ENCODE data around the gene AMDHD1. TPM values are rescaled to one million over a fixed set of nuclear protein-coding genes. Genes with fewer than 3 reads are reported as not detected.
A peak's percentile ranks its signal among the peaks of the same experiment; 100 is the strongest.
"Not testable (repeated sequence)": the region's sequence is repeated elsewhere in the genome, so short reads cannot be mapped to it uniquely, and the experiment has no call there.

AMDHD1 gene
- total RNA-seq, 2 donors from 2014 or later: 0.46 to 0.71 TPM

DNA sequence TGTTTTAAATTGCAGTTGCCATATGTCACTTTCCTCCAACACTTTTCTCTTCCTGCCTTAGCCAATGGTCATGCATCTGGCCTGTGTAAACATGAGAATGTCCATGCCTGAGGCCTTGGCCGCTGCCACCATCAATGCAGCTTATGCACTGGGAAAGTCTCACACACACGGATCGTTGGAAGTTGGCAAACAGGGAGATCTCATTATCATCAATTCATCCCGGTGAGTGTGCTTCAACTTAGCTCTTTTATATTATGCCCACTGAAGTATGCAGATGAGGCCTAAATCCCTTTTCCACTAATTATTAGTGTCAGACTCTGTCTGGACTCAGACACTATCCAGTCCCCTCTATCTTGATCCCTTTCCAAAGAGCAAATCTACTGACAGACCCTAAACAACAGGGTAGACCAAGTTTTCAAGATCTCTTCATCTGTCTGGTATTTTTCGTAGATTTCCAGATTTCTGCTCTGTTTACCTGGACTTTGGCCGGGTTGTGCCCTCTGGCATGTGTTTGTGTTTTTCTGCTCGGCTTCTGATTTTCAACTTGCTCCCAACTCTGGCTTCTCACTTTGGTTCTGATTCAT is 23.2 kb downstream of the AMDHD1 start:
- TF ChIP-seq CTCF (conservative IDR thresholded peaks at IDR 0.05): no peak
- no peaks in the 10 kb centered on the region for H3K36me3 Mint-ChIP-seq (ENCODE audit: low read depth)
- H3K9me3 Mint-ChIP-seq: peaks cover 8% of the 10 kb centered on the region
- no peak overlapping the region for H3K4me3 Mint-ChIP-seq
- Histone ChIP-seq H3K27me3 (ENCODE audit: control insufficient read depth, insufficient read depth, low read length, poor library complexity, severe bottlenecking) (peaks cover 4% of the 10 kb centered on the region), H3K4me3 (ENCODE audit: low read length) (no peak overlapping the region), H3K9me3 (ENCODE audit: control insufficient read depth, low read length) (no peaks in the 10 kb centered on the region), H3K27ac (ENCODE audit: low read depth, low read length) (no peak overlapping the region), H3K9ac (ENCODE audit: extremely low read depth, low read length, poor library complexity, severe bottlenecking) (no peak overlapping the region), H3K36me3 (ENCODE audit: control insufficient read depth, insufficient read depth, low read length) (no peaks in the 10 kb centered on the region), H3K4me1 (ENCODE audit: control insufficient read depth, insufficient read depth, low read length) (no peaks in the 10 kb centered on the region)
- H3K27me3 Mint-ChIP-seq (ENCODE audit: insufficient read depth): peaks cover 2% of the 10 kb centered on the region
- no peak overlapping the region for H3K27ac Mint-ChIP-seq
- peaks cover 10% of the 10 kb centered on the region for H3K4me1 Mint-ChIP-seq
- WGBS, 2 experiments (ENCODE audit: insufficient coverage in 1 of 2, insufficient read length in 1 of 2): 92 to 96% methylated on average over 7 of the region's 7 CpGs
- DNase-seq: no peak

DNA sequence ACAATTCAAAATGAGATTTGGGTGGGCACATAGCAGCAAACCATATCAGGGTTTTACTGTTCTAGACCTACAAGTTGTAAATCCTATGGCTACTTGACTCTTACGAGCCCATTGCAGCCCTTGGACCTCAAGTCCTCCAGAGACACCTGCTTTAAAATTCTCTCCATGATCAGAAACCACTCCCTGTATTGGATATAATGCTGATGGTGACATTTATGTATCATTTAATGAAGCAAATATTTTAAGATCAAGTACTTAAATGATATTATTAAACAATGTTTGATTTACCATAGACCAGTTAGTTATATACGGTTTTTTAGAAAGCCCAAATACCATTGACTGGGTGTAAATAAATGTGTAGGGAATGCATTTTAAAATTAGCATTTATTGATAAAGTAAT is 24.2 kb downstream of the AMDHD1 start:
- Mint-ChIP-seq H3K9me3 (peaks cover 8% of the 10 kb centered on the region), H3K4me3 (no peak overlapping the region), H3K27ac (no peak overlapping the region), H3K36me3 (ENCODE audit: low read depth) (no peaks in the 10 kb centered on the region), H3K4me1 (peaks cover 10% of the 10 kb centered on the region), H3K27me3 (ENCODE audit: insufficient read depth) (no peaks in the 10 kb centered on the region)
- 84 to 100% methylated on average over 1 of the region's 2 CpGs for WGBS, 2 experiments (ENCODE audit: insufficient coverage in 1 of 2, insufficient read length in 1 of 2)
- Histone ChIP-seq H3K9ac (ENCODE audit: extremely low read depth, low read length, poor library complexity, severe bottlenecking) (no peak overlapping the region), H3K4me3 (ENCODE audit: low read length) (no peak overlapping the region), H3K4me1 (ENCODE audit: control insufficient read depth, insufficient read depth, low read length) (no peaks in the 10 kb centered on the region), H3K27me3 (ENCODE audit: control insufficient read depth, insufficient read depth, low read length, poor library complexity, severe bottlenecking) (no peaks in the 10 kb centered on the region), H3K36me3 (ENCODE audit: control insufficient read depth, insufficient read depth, low read length) (no peaks in the 10 kb centered on the region), H3K27ac (ENCODE audit: low read depth, low read length) (no peak overlapping the region), H3K9me3 (ENCODE audit: control insufficient read depth, low read length) (no peaks in the 10 kb centered on the region)
- no peak for DNase-seq
- TF ChIP-seq CTCF (conservative IDR thresholded peaks at IDR 0.05): no peak

DNA sequence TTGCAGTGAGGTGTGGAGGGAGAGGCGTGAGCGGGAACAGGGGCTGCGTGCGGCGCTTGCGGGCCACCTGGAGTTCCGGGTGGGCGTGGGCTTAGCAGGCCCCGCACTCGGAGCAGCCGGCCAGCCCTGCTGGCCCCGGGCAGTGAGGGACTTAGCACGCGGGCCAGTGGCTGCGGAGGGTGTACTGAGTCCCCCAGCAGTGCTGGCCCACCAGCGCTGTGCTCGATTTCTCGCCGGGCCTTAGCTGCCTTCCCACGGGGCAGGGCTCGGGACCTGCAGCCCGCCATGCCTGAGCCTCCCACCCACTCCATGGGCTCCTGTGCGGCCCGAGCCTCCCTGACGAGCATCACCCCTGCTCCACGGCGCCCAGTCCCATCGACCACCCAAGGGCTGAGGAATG is 26.0 kb downstream of the AMDHD1 start:
- not testable (repeated sequence) for H3K4me1 ChIP-seq (ENCODE audit: control insufficient read depth, insufficient read depth, low read length); H3K4me3 Mint-ChIP-seq; H3K9me3 Mint-ChIP-seq; H3K9me3 ChIP-seq (ENCODE audit: control insufficient read depth, low read length); H3K9ac ChIP-seq (ENCODE audit: extremely low read depth, low read length, poor library complexity, severe bottlenecking); H3K4me3 ChIP-seq (ENCODE audit: low read length); H3K27me3 ChIP-seq (ENCODE audit: control insufficient read depth, insufficient read depth, low read length, poor library complexity, severe bottlenecking); H3K27me3 Mint-ChIP-seq (ENCODE audit: insufficient read depth); H3K27ac Mint-ChIP-seq; H3K27ac ChIP-seq (ENCODE audit: low read depth, low read length); H3K36me3 ChIP-seq (ENCODE audit: control insufficient read depth, insufficient read depth, low read length); H3K36me3 Mint-ChIP-seq (ENCODE audit: low read depth)
- WGBS, 2 experiments (ENCODE audit: insufficient coverage in 1 of 2, insufficient read length in 1 of 2): 97% methylated on average over 25 of the region's 28 CpGs; no CpG with 5 or more reads in 1 of the 2 experiments
- peaks cover 13% of the 10 kb centered on the region for H3K4me1 Mint-ChIP-seq
- peak; percentile 44 for DNase-seq

GRCh38 chr12:95970905-95971304 is 27.8 kb downstream of the AMDHD1 start:
- no peak for TF ChIP-seq CTCF (conservative IDR thresholded peaks at IDR 0.05)
- no peak overlapping the region for H3K4me3 Mint-ChIP-seq

More at GRCh38 chr12:95970905-95971304, 27.8 kb downstream of the AMDHD1 start:
- H3K9ac ChIP-seq (ENCODE audit: extremely low read depth, low read length, poor library complexity, severe bottlenecking): no peak overlapping the region
- Mint-ChIP-seq H3K9me3 (peaks cover 8% of the 10 kb centered on the region), H3K4me1 (peaks cover 13% of the 10 kb centered on the region), H3K27ac (no peak overlapping the region), H3K36me3 (ENCODE audit: low read depth) (no peaks in the 10 kb centered on the region), H3K27me3 (ENCODE audit: insufficient read depth) (no peaks in the 10 kb centered on the region)
- H3K9me3 ChIP-seq (ENCODE audit: control insufficient read depth, low read length): no peaks in the 10 kb centered on the region
- no peaks in the 10 kb centered on the region for H3K36me3 ChIP-seq (ENCODE audit: control insufficient read depth, insufficient read depth, low read length)
- H3K27me3 ChIP-seq (ENCODE audit: control insufficient read depth, insufficient read depth, low read length, poor library complexity, severe bottlenecking): no peaks in the 10 kb centered on the region
- H3K4me3 ChIP-seq (ENCODE audit: low read length): no peak overlapping the region
- WGBS, 2 experiments (ENCODE audit: insufficient coverage in 1 of 2, insufficient read length in 1 of 2): 59 to 61% methylated on average over 7 of the region's 7 CpGs
- no peaks in the 10 kb centered on the region for H3K4me1 ChIP-seq (ENCODE audit: control insufficient read depth, insufficient read depth, low read length)
- H3K27ac ChIP-seq (ENCODE audit: low read depth, low read length): no peak overlapping the region
- peak; percentile 89 for DNase-seq
